Measurements from ENCODE around the gene CHPF.

CHPF gene

GRCh38 chr2:219543596-219544358 lies at the start of gene CHPF, which contains the start of gene TMEM198:
TSS of gene CHPF (minus strand) at chr2:219543809. CDS start at chr2:219543538, 271 bp downstream.
TSS of gene TMEM198 (plus strand) at chr2:219544028. CDS start at chr2:219544728, 700 bp downstream.
- peak; percentile 93 for DNase-seq

- DNase-seq: no peak
These were observed 49.5 kb upstream of the CHPF start for GRCh38 chr2:219593154-219593553.

- no peak for DNase-seq
These were observed 49.1 kb upstream of the CHPF start for GRCh38 chr2:219592736-219593135.

GRCh38 chr2:219591091-219591490 lies 47.5 kb upstream of the CHPF start:
- DNase-seq: no peak

- no peak for DNase-seq
These were observed 37.7 kb upstream of the CHPF start for GRCh38 chr2:219581346-219581745.

- no peak for DNase-seq
These were observed 35.4 kb upstream of the CHPF start for GRCh38 chr2:219578811-219579613.

GRCh38 chr2:219576505-219577388 lies 33.1 kb upstream of the CHPF start:
- DNase-seq: no peak

GRCh38 chr2:219575566-219576504 lies 32.2 kb upstream of the CHPF start:
- DNase-seq: no peak

GRCh38 chr2:219574484-219575311 lies 31.1 kb upstream of the CHPF start:
- DNase-seq: no peak

GRCh38 chr2:219573166-219573565 lies 29.6 kb upstream of the CHPF start:
- no peak for DNase-seq

GRCh38 chr2:219572237-219573001 lies 28.8 kb upstream of the CHPF start, which contains the start of gene INHA:
TSS of gene INHA (plus strand) at chr2:219572310. CDS start at chr2:219572375, 65 bp downstream.
- no peak for DNase-seq

- DNase-seq: peak; percentile 83
These were observed 28.0 kb upstream of the CHPF start, which contains the start of gene OBSL1 for GRCh38 chr2:219571311-219572236. TSS of gene OBSL1 (minus strand) at chr2:219571539. CDS start at chr2:219571232, 307 bp downstream.

- DNase-seq: no peak
These were observed 27.3 kb upstream of the CHPF start for GRCh38 chr2:219570924-219571310.

GRCh38 chr2:219570194-219570923 lies 26.8 kb upstream of the CHPF start:
- DNase-seq: no peak

GRCh38 chr2:219569635-219570034 lies 26.0 kb upstream of the CHPF start:
- DNase-seq: no peak

- no peak for DNase-seq
These were observed 25.4 kb upstream of the CHPF start for GRCh38 chr2:219569041-219569440.

- no peak for DNase-seq
These were observed 24.3 kb upstream of the CHPF start for GRCh38 chr2:219567791-219568361.

- DNase-seq: no peak
These were observed 23.5 kb upstream of the CHPF start for GRCh38 chr2:219567131-219567530.

Measured in GDM1 (cell line).